Panc1 (cell line): Measurements from ENCODE around the gene ADGRV1. TPM values are rescaled to one million over a fixed set of nuclear protein-coding genes. Genes with fewer than 3 reads are reported as not detected.

Experiments used
- ATAC-seq: fragments of 200-7000 bp; cut with Tn5 transposase; 2 replicates; pipeline ENCODE4 v1.9.1; 2020; ENCODE audit warnings: mild to moderate bottlenecking, moderate library complexity
- BruUV-seq: library from RNA; stranded (reverse); fragments of 400-500 nt; replicated peaks from 2 replicates; lab custom pipeline; 2021; lab: Mats Ljungman, UMichigan
- CTCF ChIA-PET: fragments of 300-600 bp; sonication (Branson Sonifier 250); formaldehyde crosslinking; loops from one replicate; lab custom pipeline; 2022; ENCODE audit warnings: antibody characterized with exemption; lab: Charles Lee
- POLR2A ChIA-PET: fragments of 300-600 bp; sonication (Branson Sonifier 250); formaldehyde crosslinking; loops from one replicate; lab custom pipeline; 2022; ENCODE audit warnings: antibody characterized with exemption; lab: Charles Lee
- DNase-seq: peaks from one replicate; pipeline ENCODE4 v3.0.0-alpha.2; 2010; ENCODE audit warnings: low read depth, low spot score
- H3K27ac ChIP-seq: 2 replicates; pipeline ENCODE4 v1.5.1; 2011; ENCODE audit warnings: mild to moderate bottlenecking, low read length, inconsistent platforms
- H3K27me3 ChIP-seq: fragments of 200-500 bp; sonication (Bioruptor generic); 2 replicates; pipeline ENCODE4 v1.6.0; 2014; ENCODE audit warnings: low read length, inconsistent platforms; ENCODE audit not compliant: control insufficient read depth, insufficient read depth
- H3K36me3 ChIP-seq: fragments of 200-500 bp; sonication (Bioruptor generic); 2 replicates; pipeline ENCODE4 v1.5.1; 2014; ENCODE audit warnings: inconsistent platforms, mild to moderate bottlenecking, low read length, moderate library complexity; ENCODE audit not compliant: control insufficient read depth, insufficient read depth
- H3K4me1 ChIP-seq: 2 replicates; pipeline ENCODE4 v1.5.1; 2011; ENCODE audit warnings: inconsistent platforms, mild to moderate bottlenecking, low read length, moderate library complexity; ENCODE audit not compliant: control insufficient read depth, insufficient read depth
- H3K4me3 ChIP-seq, 2 experiments: 2 replicates each; pipeline ENCODE4 v1.5.1; 2011 to 2012; ENCODE audit warnings: low read depth in 2 of 2, low read length in 2 of 2, mild to moderate bottlenecking in 2 of 2, inconsistent platforms in 1 of 2, moderate library complexity in 1 of 2
- H3K9me3 ChIP-seq: fragments of 200-500 bp; sonication (Bioruptor generic); 2 replicates; pipeline ENCODE4 v1.5.1; 2014; ENCODE audit warnings: low read depth, mild to moderate bottlenecking, inconsistent platforms, low read length, moderate library complexity; ENCODE audit not compliant: control insufficient read depth, insufficient read depth
- POLR2AphosphoS5 ChIP-seq: IDR thresholded peaks from 2 replicates; pipeline ENCODE4 v1.6.1; 2012; ENCODE audit warnings: mild to moderate bottlenecking, low read depth, low read length, moderate library complexity
- SIN3A ChIP-seq: IDR thresholded peaks from 2 replicates; pipeline ENCODE4 v1.6.1; 2012; ENCODE audit warnings: low read depth, mild to moderate bottlenecking, low read length, moderate library complexity, borderline replicate concordance; ENCODE audit not compliant: insufficient read depth
- TCF7L2 ChIP-seq: IDR thresholded peaks from 2 replicates; pipeline ENCODE4 v1.6.1; 2011; ENCODE audit warnings: mild to moderate bottlenecking, low read depth, low read length, inconsistent platforms
- in situ Hi-C: cut with HindIII; loops from 2 replicates; pipeline ENCODE4 v1.10.0; 2016; ENCODE audit warnings: low sequenced_read_pairs, low pct_unique_long_range_greater_than_20kb
- intact Hi-C: fragments of 100-400 bp; cut with micrococcal nuclease; formaldehyde crosslinking; loops from one replicate; pipeline ENCODE4 v1.10.0; 2022; ENCODE audit not compliant: unreplicated experiment
- total RNA-seq: library from RNA; stranded (reverse); gene quantifications from one replicate; pipeline ENCODE4 v1.2.1, GENCODE V29; 2021; ENCODE audit not compliant: unreplicated experiment
- TF ChIP-seq, protein P1 (sequence below), 2 experiments: IDR thresholded peaks; 2 replicates each; pipeline ENCODE4 v1.6.1; 2011 to 2012; ENCODE audit warnings: low read depth in 2 of 2, control low read depth in 1 of 2, low read length in 1 of 2, mild to moderate bottlenecking in 1 of 2, moderate library complexity in 1 of 2; ENCODE audit not compliant: insufficient read depth in 1 of 2
- TF ChIP-seq, protein P2 (sequence below): fragments of 450-650 bp; IDR thresholded peaks from 2 replicates; pipeline ENCODE4 v1.5.1; 2017; ENCODE audit warnings: mild to moderate bottlenecking

Gene ADGRV1
- total RNA-seq, 1 experiment from 2014 or later, result 0.49 TPM

DNA sequence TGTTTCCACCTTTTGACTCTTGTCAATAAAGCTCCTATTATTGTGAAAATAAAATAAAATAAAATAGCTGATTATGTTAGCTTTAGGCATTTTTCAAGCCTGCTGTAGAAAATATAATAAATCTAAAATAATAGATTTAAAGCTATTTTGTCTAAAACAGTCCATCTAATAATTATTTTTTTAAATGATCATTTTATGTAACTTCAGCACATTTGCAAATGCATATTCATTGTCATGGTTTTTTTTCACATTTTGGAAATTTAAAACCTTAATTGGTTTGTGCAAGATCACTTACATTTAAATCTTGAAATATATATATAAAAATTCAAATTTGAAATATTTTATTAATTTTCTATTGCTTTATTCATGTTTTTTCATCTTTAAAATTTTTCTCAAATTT is 159.8 kb downstream of the ADGRV1 start:
- CTCF ChIA-PET, result interaction anchor here (0.6 kb wide), 1 partner anchor 12 kb away, joined by 4 read pairs; no protein-coding TSS in a partner anchor
- H3K27me3 ChIP-seq, result peaks cover 3% of the 10 kb centered on the region
- H3K36me3 ChIP-seq, result no peaks in the 10 kb centered on the region
- DNase-seq (no peak), ATAC-seq (no peak)
- POLR2A ChIA-PET, result no interaction called here
- intact Hi-C loops, result no loop called here
- no peak overlapping the region for H3K4me3 ChIP-seq
- TF ChIP-seq POLR2AphosphoS5 (no peak), SIN3A (no peak), TCF7L2 (no peak)
- TF ChIP-seq, protein P1, sequence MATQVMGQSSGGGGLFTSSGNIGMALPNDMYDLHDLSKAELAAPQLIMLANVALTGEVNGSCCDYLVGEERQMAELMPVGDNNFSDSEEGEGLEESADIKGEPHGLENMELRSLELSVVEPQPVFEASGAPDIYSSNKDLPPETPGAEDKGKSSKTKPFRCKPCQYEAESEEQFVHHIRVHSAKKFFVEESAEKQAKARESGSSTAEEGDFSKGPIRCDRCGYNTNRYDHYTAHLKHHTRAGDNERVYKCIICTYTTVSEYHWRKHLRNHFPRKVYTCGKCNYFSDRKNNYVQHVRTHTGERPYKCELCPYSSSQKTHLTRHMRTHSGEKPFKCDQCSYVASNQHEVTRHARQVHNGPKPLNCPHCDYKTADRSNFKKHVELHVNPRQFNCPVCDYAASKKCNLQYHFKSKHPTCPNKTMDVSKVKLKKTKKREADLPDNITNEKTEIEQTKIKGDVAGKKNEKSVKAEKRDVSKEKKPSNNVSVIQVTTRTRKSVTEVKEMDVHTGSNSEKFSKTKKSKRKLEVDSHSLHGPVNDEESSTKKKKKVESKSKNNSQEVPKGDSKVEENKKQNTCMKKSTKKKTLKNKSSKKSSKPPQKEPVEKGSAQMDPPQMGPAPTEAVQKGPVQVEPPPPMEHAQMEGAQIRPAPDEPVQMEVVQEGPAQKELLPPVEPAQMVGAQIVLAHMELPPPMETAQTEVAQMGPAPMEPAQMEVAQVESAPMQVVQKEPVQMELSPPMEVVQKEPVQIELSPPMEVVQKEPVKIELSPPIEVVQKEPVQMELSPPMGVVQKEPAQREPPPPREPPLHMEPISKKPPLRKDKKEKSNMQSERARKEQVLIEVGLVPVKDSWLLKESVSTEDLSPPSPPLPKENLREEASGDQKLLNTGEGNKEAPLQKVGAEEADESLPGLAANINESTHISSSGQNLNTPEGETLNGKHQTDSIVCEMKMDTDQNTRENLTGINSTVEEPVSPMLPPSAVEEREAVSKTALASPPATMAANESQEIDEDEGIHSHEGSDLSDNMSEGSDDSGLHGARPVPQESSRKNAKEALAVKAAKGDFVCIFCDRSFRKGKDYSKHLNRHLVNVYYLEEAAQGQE (IDR thresholded peaks at IDR 0.05; ENCODE audit: insufficient read depth in 1 of 2, low read depth in 2 of 2, low read length in 1 of 2), result no peak
- TF ChIP-seq, protein P2, sequence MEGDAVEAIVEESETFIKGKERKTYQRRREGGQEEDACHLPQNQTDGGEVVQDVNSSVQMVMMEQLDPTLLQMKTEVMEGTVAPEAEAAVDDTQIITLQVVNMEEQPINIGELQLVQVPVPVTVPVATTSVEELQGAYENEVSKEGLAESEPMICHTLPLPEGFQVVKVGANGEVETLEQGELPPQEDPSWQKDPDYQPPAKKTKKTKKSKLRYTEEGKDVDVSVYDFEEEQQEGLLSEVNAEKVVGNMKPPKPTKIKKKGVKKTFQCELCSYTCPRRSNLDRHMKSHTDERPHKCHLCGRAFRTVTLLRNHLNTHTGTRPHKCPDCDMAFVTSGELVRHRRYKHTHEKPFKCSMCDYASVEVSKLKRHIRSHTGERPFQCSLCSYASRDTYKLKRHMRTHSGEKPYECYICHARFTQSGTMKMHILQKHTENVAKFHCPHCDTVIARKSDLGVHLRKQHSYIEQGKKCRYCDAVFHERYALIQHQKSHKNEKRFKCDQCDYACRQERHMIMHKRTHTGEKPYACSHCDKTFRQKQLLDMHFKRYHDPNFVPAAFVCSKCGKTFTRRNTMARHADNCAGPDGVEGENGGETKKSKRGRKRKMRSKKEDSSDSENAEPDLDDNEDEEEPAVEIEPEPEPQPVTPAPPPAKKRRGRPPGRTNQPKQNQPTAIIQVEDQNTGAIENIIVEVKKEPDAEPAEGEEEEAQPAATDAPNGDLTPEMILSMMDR, result no peak
- in situ Hi-C loops, result no loop called here
- BruUV-seq, result no TSS peak
- no peaks in the 10 kb centered on the region for H3K9me3 ChIP-seq
- H3K27ac ChIP-seq, result no peak overlapping the region
- H3K4me1 ChIP-seq, result no peaks in the 10 kb centered on the region

DNA sequence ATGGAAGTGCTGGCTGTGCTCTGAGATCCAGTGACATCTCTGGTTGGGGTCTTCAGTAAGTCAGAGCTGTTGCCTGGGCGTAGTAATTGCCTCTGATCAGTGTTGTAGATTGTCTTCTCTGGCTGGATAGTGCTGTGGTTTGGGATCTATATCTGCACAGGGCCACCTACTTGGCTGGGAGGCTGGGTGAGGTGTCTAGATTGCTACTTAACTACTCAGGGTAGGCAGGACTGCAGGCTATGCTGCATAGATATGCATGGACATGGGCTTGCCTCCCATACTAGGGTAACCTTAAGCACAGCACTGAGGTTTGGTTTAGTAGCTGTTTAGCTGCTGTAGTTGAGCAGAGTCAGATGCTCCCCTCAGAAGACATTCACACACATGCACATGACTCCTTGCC is 181.0 kb downstream of the ADGRV1 start:
- in situ Hi-C loops, result no loop called here
- no peak for ATAC-seq
- POLR2A ChIA-PET, result no interaction called here
- intact Hi-C loops, result no loop called here
- BruUV-seq, result no TSS peak
- CTCF ChIA-PET, result no interaction called here
- TF ChIP-seq POLR2AphosphoS5, result no peak
- no peak for TF ChIP-seq SIN3A
- TF ChIP-seq TCF7L2, result no peak
- TF ChIP-seq, protein P2, result no peak
- TF ChIP-seq, protein P1 (IDR thresholded peaks at IDR 0.05; ENCODE audit: insufficient read depth in 1 of 2, low read depth in 2 of 2, low read length in 1 of 2), result no peak
- no peak overlapping the region for H3K27ac ChIP-seq
- H3K9me3 ChIP-seq, result no peaks in the 10 kb centered on the region
- DNase-seq, result no peak
- no peaks in the 10 kb centered on the region for H3K4me1 ChIP-seq
- no peaks in the 10 kb centered on the region for H3K36me3 ChIP-seq
- no peak overlapping the region for H3K4me3 ChIP-seq
- 0 out of 2 replicates have a peak, but pooled peaks cover 2% of the 10 kb centered on the region for H3K27me3 ChIP-seq
